Erythroblast (primary cell): ENCODE measurements around the gene MTG2.

Source experiments
- GATA1 ChIP-seq: IDR thresholded peaks from 2 replicates; pipeline ENCODE4 v1.6.1; 2011; ENCODE audit warnings: low read depth, mild to moderate bottlenecking, control low read depth, low read length, moderate library complexity
- POLR2A ChIP-seq: IDR thresholded peaks from 2 replicates; pipeline ENCODE4 v1.6.1; 2011; ENCODE audit warnings: mild to moderate bottlenecking, low read length

- no peak for TF ChIP-seq POLR2A
- TF ChIP-seq GATA1 = no peak
Measured at GRCh38 chr20:62174870-62175624, 7.8 kb upstream of the MTG2 start.
